ENCODE results near the gene SPTBN5.

Gene SPTBN5

GRCh38 chr15:41798607-41799487 is 95.0 kb downstream of the SPTBN5 start:
- no peak for DNase-seq
